PC-3 (cell line): ENCODE measurements around the gene PRDM11. TPM values are rescaled to one million over a fixed set of nuclear protein-coding genes. Genes with fewer than 3 reads are reported as not detected.

Source experiments
- ATAC-seq: fragments of 200-7000 bp; cut with Tn5 transposase; 2 replicates; pipeline ENCODE4 v1.9.1; 2020; ENCODE audit warnings: mild to moderate bottlenecking, moderate library complexity
- BruUV-seq: library from RNA; stranded (reverse); fragments of 400-500 nt; replicated peaks from 2 replicates; lab custom pipeline; 2021; lab: Mats Ljungman, UMichigan
- CTCF ChIA-PET: fragments of 300-600 bp; sonication (Branson Sonifier 250); formaldehyde crosslinking; loops from one replicate; lab custom pipeline; 2022; ENCODE audit warnings: antibody characterized with exemption; lab: Charles Lee
- POLR2A ChIA-PET: fragments of 300-600 bp; sonication (Branson Sonifier 250); formaldehyde crosslinking; loops from one replicate; lab custom pipeline; 2022; ENCODE audit warnings: antibody characterized with exemption; ENCODE audit not compliant: unreplicated experiment; lab: Charles Lee
- DNase-seq: peaks from one replicate; pipeline ENCODE4 v3.0.0-alpha.2; 2015
- H2AFZ ChIP-seq: fragments of 300-600 bp; sonication (generic); 2 replicates; pipeline ENCODE4 v1.6.0; 2016; ENCODE audit warnings: antibody characterized with exemption, low read length
- H3F3A ChIP-seq: fragments of 300-600 bp; sonication (generic); one replicate; pipeline ENCODE4 v1.6.0; 2017; ENCODE audit warnings: antibody characterized with exemption, low read length, control low read depth, mild to moderate bottlenecking; ENCODE audit not compliant: unreplicated experiment
- H3K27ac ChIP-seq: fragments of 300-600 bp; sonication (generic); 2 replicates; pipeline ENCODE4 v1.5.1; 2016; ENCODE audit warnings: mild to moderate bottlenecking, low read length
- H3K27me3 ChIP-seq: fragments of 300-600 bp; sonication (generic); 2 replicates; pipeline ENCODE4 v1.6.1; 2016; ENCODE audit warnings: low read length, mixed read lengths
- H3K36me3 ChIP-seq: fragments of 300-600 bp; sonication (generic); 2 replicates; pipeline ENCODE4 v1.6.1; 2016; ENCODE audit warnings: low read depth, mixed run types, low read length, mixed read lengths
- H3K4me1 ChIP-seq: fragments of 300-600 bp; sonication (generic); 2 replicates; pipeline ENCODE4 v1.5.1; 2016; ENCODE audit warnings: low read length; ENCODE audit not compliant: insufficient read depth
- H3K4me2 ChIP-seq: fragments of 300-600 bp; sonication (generic); 2 replicates; pipeline ENCODE4 v1.6.0; 2016; ENCODE audit warnings: low read length
- H3K4me3 ChIP-seq: fragments of 300-600 bp; sonication (generic); 2 replicates; pipeline ENCODE4 v1.5.1; 2016; ENCODE audit warnings: mild to moderate bottlenecking, low read length, mixed read lengths
- H3K79me2 ChIP-seq: fragments of 300-600 bp; sonication (generic); 2 replicates; pipeline ENCODE4 v1.6.1; 2017; ENCODE audit warnings: low read length, mixed read lengths
- H3K9ac ChIP-seq: fragments of 300-600 bp; sonication (generic); 2 replicates; pipeline ENCODE4 v1.6.0; 2016; ENCODE audit warnings: mild to moderate bottlenecking, low read length
- H3K9me2 ChIP-seq: fragments of 300-600 bp; sonication (generic); replicated peaks from 2 replicates; pipeline ENCODE4 v1.6.1; 2016; ENCODE audit warnings: mixed run types, low read length, mixed read lengths
- H3K9me3 ChIP-seq: fragments of 300-600 bp; sonication (generic); 2 replicates; pipeline ENCODE4 v1.6.1; 2016; ENCODE audit warnings: low read length, mixed read lengths
- H4K20me1 ChIP-seq: fragments of 300-600 bp; sonication (generic); 2 replicates; pipeline ENCODE4 v1.6.1; 2016; ENCODE audit warnings: low read length, mixed read lengths
- EZH2 ChIP-seq: fragments of 300-600 bp; sonication (generic); IDR thresholded peaks from one replicate; pipeline ENCODE4 v1.6.1; 2017; ENCODE audit warnings: antibody characterized with exemption, mild to moderate bottlenecking, low read length; ENCODE audit not compliant: unreplicated experiment
- EZH2phosphoT487 ChIP-seq: fragments of 300-600 bp; sonication (generic); IDR thresholded peaks from 2 replicates; pipeline ENCODE4 v1.6.1; 2018; ENCODE audit warnings: mild to moderate bottlenecking, antibody characterized with exemption, low read length, borderline replicate concordance
- intact Hi-C: fragments of 100-400 bp; cut with micrococcal nuclease; formaldehyde crosslinking; loops from 2 replicates; pipeline ENCODE4 v1.9.0; 2023
- total RNA-seq: library from RNA; depleted of rRNA; stranded (reverse); fragments of >200 nt; gene quantifications from 2 replicates; pipeline ENCODE4 v1.2.3, GENCODE V29; 2014
- TF ChIP-seq, protein P1 (sequence below): fragments of 300-600 bp; sonication (generic); conservative IDR thresholded peaks from 2 replicates; pipeline ENCODE4 v1.5.1; 2017; ENCODE audit warnings: antibody characterized with exemption, low read depth, mild to moderate bottlenecking, low read length

Gene PRDM11
- total RNA-seq, 1 experiment from 2014 or later: 5.0 TPM

DNA sequence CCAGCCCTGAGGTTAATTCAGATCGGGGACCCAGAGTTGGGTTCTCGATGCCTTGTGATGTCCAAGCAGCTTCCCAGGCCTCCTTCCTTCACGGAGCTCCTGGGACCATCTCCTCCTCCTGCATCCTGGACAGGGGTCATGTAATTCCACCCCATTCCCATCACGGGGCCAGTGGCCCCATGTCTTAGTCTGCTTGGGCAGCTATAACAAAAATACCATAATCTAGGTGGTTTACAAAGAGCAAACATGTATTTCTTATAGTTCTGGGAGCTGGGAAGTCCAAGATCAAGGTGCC lies 41.7 kb upstream of the PRDM11 start:
- H3K9me2 ChIP-seq: no peaks in the 10 kb centered on the region
- DNase-seq (no peak), ATAC-seq (no peak)
- no peaks in the 10 kb centered on the region for H3K36me3 ChIP-seq
- H3K9ac ChIP-seq: no peak overlapping the region
- H2AFZ ChIP-seq: no peak overlapping the region
- no peak overlapping the region for H3K4me3 ChIP-seq
- ChIA-PET POLR2A (no interaction called here), CTCF (interaction anchor here (1.2 to 5.0 kb wide), 4 partner anchors 168 to 179 kb away, joined by 4 to 58 read pairs (median 14); no protein-coding TSS in a partner anchor)
- no peaks in the 10 kb centered on the region for H3K79me2 ChIP-seq
- BruUV-seq: no TSS peak
- intact Hi-C loops: loop anchor here (1.0 to 5.0 kb wide), 2 partner anchors 57 to 177 kb away; no protein-coding TSS in a partner anchor
- TF ChIP-seq EZH2phosphoT487: no peak
- TF ChIP-seq, protein P1, sequence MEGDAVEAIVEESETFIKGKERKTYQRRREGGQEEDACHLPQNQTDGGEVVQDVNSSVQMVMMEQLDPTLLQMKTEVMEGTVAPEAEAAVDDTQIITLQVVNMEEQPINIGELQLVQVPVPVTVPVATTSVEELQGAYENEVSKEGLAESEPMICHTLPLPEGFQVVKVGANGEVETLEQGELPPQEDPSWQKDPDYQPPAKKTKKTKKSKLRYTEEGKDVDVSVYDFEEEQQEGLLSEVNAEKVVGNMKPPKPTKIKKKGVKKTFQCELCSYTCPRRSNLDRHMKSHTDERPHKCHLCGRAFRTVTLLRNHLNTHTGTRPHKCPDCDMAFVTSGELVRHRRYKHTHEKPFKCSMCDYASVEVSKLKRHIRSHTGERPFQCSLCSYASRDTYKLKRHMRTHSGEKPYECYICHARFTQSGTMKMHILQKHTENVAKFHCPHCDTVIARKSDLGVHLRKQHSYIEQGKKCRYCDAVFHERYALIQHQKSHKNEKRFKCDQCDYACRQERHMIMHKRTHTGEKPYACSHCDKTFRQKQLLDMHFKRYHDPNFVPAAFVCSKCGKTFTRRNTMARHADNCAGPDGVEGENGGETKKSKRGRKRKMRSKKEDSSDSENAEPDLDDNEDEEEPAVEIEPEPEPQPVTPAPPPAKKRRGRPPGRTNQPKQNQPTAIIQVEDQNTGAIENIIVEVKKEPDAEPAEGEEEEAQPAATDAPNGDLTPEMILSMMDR: no peak
- TF ChIP-seq EZH2: no peak
- peaks cover 6% of the 10 kb centered on the region for H3K4me1 ChIP-seq
- H3K27me3 ChIP-seq: peaks cover 9% of the 10 kb centered on the region; the same call in 1 of the 2 replicates
- no peaks in the 10 kb centered on the region for H4K20me1 ChIP-seq
- H3K4me2 ChIP-seq: no peak overlapping the region
- no peaks in the 10 kb centered on the region for H3K9me3 ChIP-seq
- H3F3A ChIP-seq: no peaks in the 10 kb centered on the region
- no peak overlapping the region for H3K27ac ChIP-seq

DNA sequence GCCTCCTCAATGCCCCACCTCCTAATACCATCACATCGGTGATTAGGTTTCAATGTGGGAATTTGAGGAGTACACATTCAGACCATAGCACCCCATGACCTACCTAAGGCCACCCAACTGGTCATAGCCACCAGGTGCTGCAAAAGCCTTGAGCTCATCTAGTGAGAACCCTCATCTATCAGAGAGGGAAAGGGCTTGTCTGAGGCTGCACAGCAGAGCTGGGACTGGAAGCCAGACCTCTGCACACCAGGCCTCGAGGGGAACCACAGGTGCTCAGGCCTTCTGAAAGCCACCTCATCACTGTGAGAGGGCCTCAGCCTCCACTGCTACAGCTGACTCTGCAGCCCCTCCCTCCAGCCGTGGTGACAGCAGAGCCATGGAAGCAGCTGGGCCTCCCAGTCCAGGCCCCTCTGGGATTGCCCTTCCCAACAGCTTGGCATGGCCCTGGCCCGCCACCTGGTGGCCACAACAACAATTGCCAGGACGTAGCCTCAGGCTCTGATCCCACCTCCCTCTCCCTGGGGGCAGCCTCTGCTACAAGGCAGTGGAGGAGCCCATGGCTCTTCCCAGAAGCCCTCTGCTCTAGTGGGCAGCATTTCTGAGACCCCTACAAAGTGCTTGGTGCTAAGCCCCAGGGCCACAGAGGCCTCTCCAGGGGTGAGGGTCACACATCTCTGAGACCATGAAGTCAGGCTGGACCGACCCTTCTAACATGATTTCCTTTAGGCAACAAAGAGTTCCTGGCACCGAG lies 41.0 kb upstream of the PRDM11 start:
- Histone ChIP-seq H2AFZ (no peak overlapping the region), H3F3A (no peaks in the 10 kb centered on the region), H3K9me2 (no peaks in the 10 kb centered on the region), H3K4me1 (peaks cover 6% of the 10 kb centered on the region), H3K9me3 (no peaks in the 10 kb centered on the region), H3K27ac (no peak overlapping the region), H3K9ac (no peak overlapping the region), H3K27me3 (peaks cover 2% of the 10 kb centered on the region; the same call in 1 of the 2 replicates), H3K36me3 (no peaks in the 10 kb centered on the region), H3K4me2 (no peak overlapping the region), H3K79me2 (no peaks in the 10 kb centered on the region), H3K4me3 (no peak overlapping the region), H4K20me1 (no peaks in the 10 kb centered on the region)
- ChIA-PET POLR2A (no interaction called here), CTCF (interaction anchor here (0.7 to 5.0 kb wide), 5 partner anchors 169 to 180 kb away, joined by 3 to 58 read pairs (median 5); no protein-coding TSS in a partner anchor)
- TF ChIP-seq, protein P1: peak; percentile 90
- TF ChIP-seq EZH2phosphoT487: no peak
- no peak for TF ChIP-seq EZH2
- no TSS peak for BruUV-seq
- intact Hi-C loops: loop anchor here (1.0 kb wide), 1 partner anchor 178 kb away; no protein-coding TSS in a partner anchor
- DNase-seq: peak; percentile 66
- peak; percentile 59 for ATAC-seq

GRCh38 chr11:45105984-45106375 lies 40.5 kb upstream of the PRDM11 start:
- TF ChIP-seq, protein P1: no peak
- TF ChIP-seq EZH2phosphoT487 (no peak), EZH2 (no peak)
- DNase-seq: no peak
- Histone ChIP-seq H2AFZ (no peak overlapping the region), H4K20me1 (no peaks in the 10 kb centered on the region), H3K36me3 (no peaks in the 10 kb centered on the region), H3F3A (no peaks in the 10 kb centered on the region), H3K4me1 (peaks cover 6% of the 10 kb centered on the region), H3K27me3 (no peaks in the 10 kb centered on the region), H3K4me2 (no peak overlapping the region), H3K4me3 (no peak overlapping the region), H3K9ac (no peak overlapping the region), H3K9me3 (no peaks in the 10 kb centered on the region), H3K79me2 (no peaks in the 10 kb centered on the region), H3K9me2 (no peaks in the 10 kb centered on the region), H3K27ac (no peak overlapping the region)
- ChIA-PET POLR2A (no interaction called here), CTCF (interaction anchor here (1.2 to 5.0 kb wide), 3 partner anchors 169 to 179 kb away, joined by 5 to 58 read pairs (median 24); no protein-coding TSS in a partner anchor)
- no TSS peak for BruUV-seq
- no peak for ATAC-seq
- intact Hi-C loops: loop anchor here (1.0 kb wide), 1 partner anchor 179 kb away; no protein-coding TSS in a partner anchor
